ENCODE results near the gene ETV5.

DNA sequence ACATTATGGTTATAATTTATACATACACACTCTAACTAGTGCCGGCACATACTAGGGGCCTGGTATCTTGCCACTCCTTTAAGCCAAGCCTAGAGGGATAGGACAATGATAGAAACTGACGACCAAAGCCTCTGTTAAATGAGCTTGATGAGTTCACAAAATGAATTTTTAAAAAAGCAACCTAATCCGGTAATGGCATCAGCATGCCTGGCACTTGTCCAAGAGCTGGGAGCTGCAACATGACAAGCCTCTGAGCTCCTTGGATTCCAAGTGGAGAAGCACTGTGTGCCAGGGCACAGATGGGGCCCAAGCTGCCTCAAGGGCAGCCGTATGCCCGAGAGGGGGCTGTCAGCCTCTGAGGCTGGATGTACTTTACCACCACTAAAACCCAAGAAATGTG lies 9.7 kb downstream of the ETV5 start:
- TF ChIP-seq JUN (IDR thresholded peaks at IDR 0.05; ENCODE audit: borderline replicate concordance, insufficient read depth, insufficient read length, low read depth) (no peak), POLR2AphosphoS5 (IDR thresholded peaks at IDR 0.05; ENCODE audit: insufficient read depth, low read depth, low read length) (no peak), POLR2A (IDR thresholded peaks at IDR 0.05; ENCODE audit: low read depth, low read length) (no peak), CTCF (IDR thresholded peaks at IDR 0.05; ENCODE audit: extremely low read depth in 1 of 2, insufficient read depth in 1 of 2, low read depth in 1 of 2, low read length in 2 of 2) (no peak)
- TF ChIP-seq, protein P1, sequence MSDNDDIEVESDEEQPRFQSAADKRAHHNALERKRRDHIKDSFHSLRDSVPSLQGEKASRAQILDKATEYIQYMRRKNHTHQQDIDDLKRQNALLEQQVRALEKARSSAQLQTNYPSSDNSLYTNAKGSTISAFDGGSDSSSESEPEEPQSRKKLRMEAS (IDR thresholded peaks at IDR 0.05; ENCODE audit: insufficient read depth, insufficient read length): no peak
